Measurements from ENCODE around the gene ACO2. TPM values are rescaled to one million over a fixed set of nuclear protein-coding genes. Genes with fewer than 3 reads are reported as not detected.
A peak's percentile ranks its signal among the peaks of the same experiment; 100 is the strongest.

The ACO2 gene
- polyA plus RNA-seq, 1 of the 3 experiments (the other 2 are of a cell fraction): 47.0 TPM

DNA sequence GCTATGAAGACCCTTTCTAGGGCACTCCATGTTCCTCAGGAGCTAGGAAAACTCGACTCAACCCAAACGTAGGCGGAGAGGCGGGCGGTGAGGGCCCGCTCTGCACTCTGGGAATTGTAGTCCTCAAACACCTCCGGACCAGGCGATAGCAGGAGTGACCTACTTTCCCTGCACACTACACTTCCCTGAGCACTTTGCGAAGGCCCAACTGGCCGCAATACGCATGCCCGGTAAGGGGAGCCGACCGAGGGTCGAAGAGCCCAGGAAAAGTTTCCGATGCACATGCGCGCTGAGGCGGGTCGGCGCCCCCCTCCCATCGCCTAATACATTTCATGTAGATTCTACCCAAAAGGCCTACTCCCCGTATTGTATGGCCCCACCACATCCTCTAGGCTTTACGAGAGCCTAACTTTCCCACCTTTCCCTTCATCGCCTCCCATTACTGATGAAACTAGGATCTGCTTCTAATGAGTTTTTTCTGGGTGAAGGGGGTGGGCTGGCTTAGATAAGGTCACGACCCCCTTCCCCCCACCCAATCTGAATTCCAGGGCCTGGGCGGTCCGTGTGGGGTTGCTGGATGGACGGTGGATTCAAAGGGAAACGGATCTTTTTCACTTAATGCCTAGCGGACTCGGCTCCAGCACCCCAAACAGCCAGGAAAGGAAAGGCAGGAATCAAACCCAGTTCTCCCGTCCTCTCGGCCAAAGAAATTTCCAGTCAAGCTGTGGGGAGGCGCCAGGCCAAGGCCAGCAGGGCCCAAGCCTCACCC is 24.4 kb upstream of the ACO2 start:
- 1% methylated on average over 15 of the region's 35 CpGs for WGBS (ENCODE audit: low lambda C conversion rate)
- Histone ChIP-seq H3K9me2 (no peaks in the 10 kb centered on the region), H3F3A (replicated peaks; ENCODE audit: insufficient read depth) (no peaks in the 10 kb centered on the region), H3K79me2 (ENCODE audit: insufficient read depth) (peaks cover 69% of the 10 kb centered on the region), H3K4me3 (ENCODE audit: low read depth in 2 of 2, low read length in 1 of 2) (peak overlapping the region; percentile 68 to 74), H3K36me3 (replicated peaks in 1 of 2; ENCODE audit: control insufficient read depth in 1 of 2, insufficient read depth in 2 of 2, low read length in 1 of 2) (peaks cover 7 to 8% of the 10 kb centered on the region in 2 experiments), H3K4me1 (ENCODE audit: control insufficient read depth in 1 of 2, insufficient read depth in 2 of 2, low read depth in 1 of 2, low read length in 1 of 2) (peaks cover 0 to 5% of the 10 kb centered on the region in 2 experiments; a peak in 2 of 4 replicates), H3K4me2 (peak overlapping the region; percentile 85), H3K9me3 (no peaks in the 10 kb centered on the region), H4K20me1 (ENCODE audit: insufficient read depth) (peaks cover 25% of the 10 kb centered on the region; the same call in 1 of the 2 replicates), H2AFZ (ENCODE audit: low read depth) (no peak overlapping the region), H3K27me3 (ENCODE audit: insufficient read depth) (no peaks in the 10 kb centered on the region), H3K9ac (peak overlapping the region; percentile 90), H3K27ac (ENCODE audit: low read depth in 2 of 2, low read length in 1 of 2) (peak overlapping the region; percentile 84 to 85)
- ChIA-PET POLR2A (interaction anchor here (1.0 to 3.1 kb wide), 2 partner anchors 24 to 41 kb away, joined by 6 to 15 read pairs; partner anchors contain the start of gene PHF5A), CTCF (interaction anchor here (1.0 to 1.4 kb wide), 2 partner anchors 41 to 73 kb away, joined by 5 to 6 read pairs; no protein-coding TSS in a partner anchor)
- TF ChIP-seq ELF1 (IDR thresholded peaks at IDR 0.05): peak; percentile 20; the same call in 1 of the 2 replicates
- 0 out of 2 replicates have a peak, but pooled peaks have one; percentile 29 for TF ChIP-seq POLR2AphosphoS5 (IDR thresholded peaks at IDR 0.05; ENCODE audit: low read depth, low read length)
- TF ChIP-seq RXRA (IDR thresholded peaks at IDR 0.05; ENCODE audit: borderline replicate concordance, low read depth): no peak
- TF ChIP-seq CHD2 (IDR thresholded peaks at IDR 0.05; ENCODE audit: low read length, partially characterized antibody): peak; percentile 24
- no peak for TF ChIP-seq MXI1 (IDR thresholded peaks at IDR 0.05; ENCODE audit: low read depth, low read length)
- peak; percentile 80 for TF ChIP-seq NRF1 (IDR thresholded peaks at IDR 0.05; ENCODE audit: low read depth, low read length)
- peak; percentile 82 for DNase-seq

DNA sequence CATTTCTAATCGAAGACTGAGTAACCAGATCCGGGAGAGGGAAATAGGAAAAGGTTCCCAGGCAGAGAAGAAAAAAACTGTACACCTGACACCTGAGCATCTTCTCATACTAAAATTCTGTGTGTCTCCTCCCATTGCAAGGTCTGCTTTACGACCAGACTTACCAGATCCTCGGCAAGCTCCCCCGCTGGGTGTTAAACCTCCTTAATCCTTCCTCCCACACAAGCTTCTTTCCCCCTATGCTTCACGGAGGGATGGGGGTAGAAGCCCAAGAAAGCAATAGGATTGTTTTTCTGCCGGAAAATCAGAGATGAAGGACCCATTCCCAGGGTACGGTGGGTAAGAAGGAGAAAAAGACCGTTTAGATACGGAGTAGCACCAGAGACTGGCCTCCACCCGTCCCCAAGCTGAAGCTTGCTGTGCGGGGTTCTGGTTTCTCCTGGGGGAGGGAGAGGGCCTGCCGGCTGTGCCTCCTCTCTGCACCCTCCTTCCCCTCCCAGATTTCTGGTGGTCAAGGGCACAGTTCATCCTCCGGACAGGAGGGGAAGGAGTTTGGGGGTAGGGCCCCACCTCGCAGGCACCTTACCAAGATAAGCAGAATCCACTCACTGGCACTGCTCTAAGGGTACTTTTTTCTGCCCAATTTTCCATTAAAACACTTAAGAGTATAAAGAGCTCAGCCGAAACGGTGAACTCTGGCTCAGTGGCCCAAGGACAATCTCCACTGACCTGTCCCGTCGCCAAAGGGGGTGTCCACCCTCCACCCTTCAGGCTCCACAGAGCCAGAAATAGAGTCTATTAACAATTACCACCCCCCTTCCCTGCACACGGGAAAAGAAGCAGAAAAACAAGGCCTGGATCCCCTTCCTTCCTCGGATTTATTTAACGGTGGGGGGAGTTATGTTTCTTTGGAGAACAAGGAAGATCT is 23.5 kb upstream of the ACO2 start:
- POLR2A ChIA-PET: interaction anchor here (1.0 to 3.1 kb wide), 2 partner anchors 23 to 42 kb away, joined by 6 to 15 read pairs; partner anchors contain the start of gene PHF5A

More for the DNA sequence above, 23.5 kb upstream of the ACO2 start:
- H3K36me3 ChIP-seq (replicated peaks in 1 of 2; ENCODE audit: control insufficient read depth in 1 of 2, insufficient read depth in 2 of 2, low read length in 1 of 2): peaks cover 7 to 8% of the 10 kb centered on the region in 2 experiments
- peaks cover 61% of the 10 kb centered on the region for H3K79me2 ChIP-seq (ENCODE audit: insufficient read depth)
- no peaks in the 10 kb centered on the region for H3K9me3 ChIP-seq
- no peaks in the 10 kb centered on the region for H3K27me3 ChIP-seq (ENCODE audit: insufficient read depth)
- DNase-seq: no peak
- 1% methylated on average over 22 of the region's 22 CpGs for WGBS (ENCODE audit: low lambda C conversion rate)
- no peaks in the 10 kb centered on the region for H3K9me2 ChIP-seq
- no peaks in the 10 kb centered on the region for H3F3A ChIP-seq (replicated peaks; ENCODE audit: insufficient read depth)
- TF ChIP-seq, protein P1, sequence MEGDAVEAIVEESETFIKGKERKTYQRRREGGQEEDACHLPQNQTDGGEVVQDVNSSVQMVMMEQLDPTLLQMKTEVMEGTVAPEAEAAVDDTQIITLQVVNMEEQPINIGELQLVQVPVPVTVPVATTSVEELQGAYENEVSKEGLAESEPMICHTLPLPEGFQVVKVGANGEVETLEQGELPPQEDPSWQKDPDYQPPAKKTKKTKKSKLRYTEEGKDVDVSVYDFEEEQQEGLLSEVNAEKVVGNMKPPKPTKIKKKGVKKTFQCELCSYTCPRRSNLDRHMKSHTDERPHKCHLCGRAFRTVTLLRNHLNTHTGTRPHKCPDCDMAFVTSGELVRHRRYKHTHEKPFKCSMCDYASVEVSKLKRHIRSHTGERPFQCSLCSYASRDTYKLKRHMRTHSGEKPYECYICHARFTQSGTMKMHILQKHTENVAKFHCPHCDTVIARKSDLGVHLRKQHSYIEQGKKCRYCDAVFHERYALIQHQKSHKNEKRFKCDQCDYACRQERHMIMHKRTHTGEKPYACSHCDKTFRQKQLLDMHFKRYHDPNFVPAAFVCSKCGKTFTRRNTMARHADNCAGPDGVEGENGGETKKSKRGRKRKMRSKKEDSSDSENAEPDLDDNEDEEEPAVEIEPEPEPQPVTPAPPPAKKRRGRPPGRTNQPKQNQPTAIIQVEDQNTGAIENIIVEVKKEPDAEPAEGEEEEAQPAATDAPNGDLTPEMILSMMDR (IDR thresholded peaks at IDR 0.05): no peak
- TF ChIP-seq JUND (IDR thresholded peaks at IDR 0.05) (no peak), GATA2 (CRISPR knock-in tag; IDR thresholded peaks at IDR 0.05) (no peak), MEF2A (IDR thresholded peaks at IDR 0.05; ENCODE audit: borderline replicate concordance, low read depth) (no peak), FOXJ3 (CRISPR knock-in tag; IDR thresholded peaks at IDR 0.05) (no peak), MXI1 (IDR thresholded peaks at IDR 0.05; ENCODE audit: low read depth, low read length) (no peak), CHD2 (IDR thresholded peaks at IDR 0.05; ENCODE audit: low read length, partially characterized antibody) (no peak), TEAD4 (IDR thresholded peaks at IDR 0.05; ENCODE audit: borderline replicate concordance, insufficient read depth) (no peak), TCF12 (IDR thresholded peaks at IDR 0.05) (no peak), YY1 (IDR thresholded peaks at IDR 0.05; ENCODE audit: low read depth) (no peak), RFX5 (IDR thresholded peaks at IDR 0.05; ENCODE audit: low read length) (no peak), RXRA (IDR thresholded peaks at IDR 0.05; ENCODE audit: borderline replicate concordance, low read depth) (no peak), NRF1 (IDR thresholded peaks at IDR 0.05; ENCODE audit: low read depth, low read length) (no peak), USF1 (IDR thresholded peaks at IDR 0.05; ENCODE audit: borderline replicate concordance, low read depth) (no peak), FOXM1 (IDR thresholded peaks at IDR 0.05; ENCODE audit: low read depth) (no peak), SMC3 (IDR thresholded peaks at IDR 0.05; ENCODE audit: low read depth, low read length) (no peak)
- TF ChIP-seq, protein P2, sequence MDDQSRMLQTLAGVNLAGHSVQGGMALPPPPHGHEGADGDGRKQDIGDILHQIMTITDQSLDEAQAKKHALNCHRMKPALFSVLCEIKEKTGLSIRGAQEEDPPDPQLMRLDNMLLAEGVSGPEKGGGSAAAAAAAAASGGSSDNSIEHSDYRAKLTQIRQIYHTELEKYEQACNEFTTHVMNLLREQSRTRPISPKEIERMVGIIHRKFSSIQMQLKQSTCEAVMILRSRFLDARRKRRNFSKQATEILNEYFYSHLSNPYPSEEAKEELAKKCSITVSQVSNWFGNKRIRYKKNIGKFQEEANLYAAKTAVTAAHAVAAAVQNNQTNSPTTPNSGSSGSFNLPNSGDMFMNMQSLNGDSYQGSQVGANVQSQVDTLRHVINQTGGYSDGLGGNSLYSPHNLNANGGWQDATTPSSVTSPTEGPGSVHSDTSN (IDR thresholded peaks at IDR 0.05): no peak
- peak overlapping the region; percentile 84 to 85; a peak in 3 of 4 replicates for H3K27ac ChIP-seq (ENCODE audit: low read depth in 2 of 2, low read length in 1 of 2)
- H2AFZ ChIP-seq (ENCODE audit: low read depth): no peak overlapping the region
- H3K4me1 ChIP-seq (ENCODE audit: control insufficient read depth in 1 of 2, insufficient read depth in 2 of 2, low read depth in 1 of 2, low read length in 1 of 2): peaks cover 0 to 5% of the 10 kb centered on the region in 2 experiments; a peak in 2 of 4 replicates
- H3K9ac ChIP-seq: peak overlapping the region; percentile 90
- CTCF ChIA-PET: interaction anchor here (1.0 to 1.7 kb wide), 4 partner anchors 41 to 98 kb away, joined by 3 to 6 read pairs (median 5); partner anchors contain the start of gene POLR3H
- peak overlapping the region; percentile 68 to 74 for H3K4me3 ChIP-seq (ENCODE audit: low read depth in 2 of 2, low read length in 1 of 2)
- peaks cover 22% of the 10 kb centered on the region; the same call in 1 of the 2 replicates for H4K20me1 ChIP-seq (ENCODE audit: insufficient read depth)
- H3K4me2 ChIP-seq: peak overlapping the region; percentile 85
